ENCODE results near the gene NSD2.
"Not testable (repeated sequence)": the region's sequence is repeated elsewhere in the genome, so short reads cannot be mapped to it uniquely, and the experiment has no call there.

The NSD2 gene

GRCh38 chr4:2008921-2009650, 137.9 kb downstream of the NSD2 start, which contains the start of gene NELFA:
TSS of gene NELFA (minus strand) at chr4:2008974. CDS start at chr4:2008959, 15 bp downstream.
- DNase-seq = peak; percentile 95

GRCh38 chr4:2009651-2010233, 138.5 kb downstream of the NSD2 start:
- peak; percentile 69 for DNase-seq

- DNase-seq = no peak
These were observed 140.4 kb downstream of the NSD2 start for GRCh38 chr4:2011583-2011982.

DNA sequence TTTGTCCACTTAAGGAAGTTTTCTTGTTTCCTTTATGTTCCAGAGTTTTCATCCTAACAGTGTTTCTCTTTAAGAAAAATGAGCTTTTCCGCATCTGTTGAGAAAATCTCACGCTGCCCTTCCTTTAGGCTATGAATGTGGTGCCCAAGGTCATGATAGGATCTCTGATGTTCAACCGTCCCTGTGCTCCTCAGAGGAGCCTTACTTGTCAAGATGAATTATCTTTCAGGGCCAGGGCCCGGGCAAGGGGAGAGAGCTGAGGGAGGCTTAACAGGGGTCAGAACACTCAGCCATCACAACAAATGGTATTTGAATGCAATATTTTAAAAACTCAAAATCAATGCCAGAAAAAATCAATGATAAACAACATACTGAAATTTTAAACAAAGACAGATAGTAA, 143.8 kb downstream of the NSD2 start:
- DNase-seq = no peak

GRCh38 chr4:2021358-2022018, 150.3 kb downstream of the NSD2 start:
- not testable (repeated sequence) for DNase-seq

DNA sequence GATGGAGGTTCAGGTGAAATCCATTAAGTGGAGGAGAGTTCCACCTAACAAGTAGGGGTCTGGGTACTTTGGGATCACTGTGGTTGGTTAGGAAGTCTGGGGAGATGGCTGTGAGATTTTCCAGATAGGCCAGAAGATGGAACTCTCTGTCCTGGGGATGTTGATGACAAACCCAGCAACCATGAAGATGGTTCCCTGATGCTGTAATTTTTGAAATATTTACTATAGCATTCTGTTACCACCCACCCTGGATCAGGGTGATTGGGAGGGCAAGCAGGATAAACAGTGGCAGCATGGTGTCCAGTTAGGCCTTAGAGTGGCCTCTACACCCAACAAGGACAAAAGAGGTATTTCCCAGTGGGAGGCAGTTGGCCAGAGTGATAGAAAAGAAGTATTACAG, 153.5 kb downstream of the NSD2 start:
- DNase-seq = no peak

DNA sequence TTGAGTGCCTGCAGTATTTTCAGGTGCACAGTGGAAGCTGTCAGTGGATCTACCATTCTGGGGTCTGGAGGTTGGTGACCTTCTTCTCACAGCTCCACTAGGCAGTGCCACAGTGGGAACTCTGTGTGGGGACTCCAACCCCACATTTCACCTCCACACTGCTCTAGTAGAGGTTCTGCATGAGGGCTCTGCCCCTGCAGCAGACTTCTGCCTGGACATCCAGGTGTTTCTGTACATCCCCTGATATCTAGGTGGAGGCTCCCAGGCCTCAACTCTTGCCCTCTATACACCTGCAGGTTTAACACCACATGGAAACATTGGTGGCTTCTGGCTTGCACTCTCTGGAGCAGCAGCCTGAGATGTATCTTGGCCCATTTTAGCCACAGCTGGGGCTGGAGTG, 154.6 kb downstream of the NSD2 start:
- no peak for DNase-seq

GRCh38 chr4:2027120-2027519, 155.9 kb downstream of the NSD2 start:
- not testable (repeated sequence) for DNase-seq

DNA sequence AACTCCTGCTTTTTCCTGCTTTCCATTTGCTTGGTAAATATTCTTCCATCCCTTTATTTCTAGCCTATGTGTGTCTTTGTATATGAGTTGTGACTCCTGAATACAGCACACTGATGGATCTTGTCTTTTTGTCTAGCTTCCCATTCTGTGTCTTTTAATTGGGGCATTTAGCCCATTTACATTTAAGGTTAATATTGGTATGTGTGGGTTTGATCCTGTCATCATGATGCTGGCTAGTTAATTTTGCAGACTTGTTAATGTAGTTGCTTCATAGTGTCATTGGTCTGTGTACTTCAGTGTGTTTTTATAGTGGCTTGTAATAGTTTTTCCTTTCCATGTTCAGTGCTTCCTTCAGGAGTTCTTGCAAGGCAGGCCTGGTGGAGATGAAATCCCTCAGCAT, 160.0 kb downstream of the NSD2 start:
- DNase-seq = not testable (repeated sequence)

Measured in hematopoietic multipotent progenitor cell treated with erythropoietin and hydrocortisone succinate and interleukin-3 and kit ligand, for 8 days (in vitro differentiated cells).